Osteoblast (primary cell): ENCODE data around the gene PRH1. TPM values are rescaled to one million over a fixed set of nuclear protein-coding genes. Genes with fewer than 3 reads are reported as not detected.

Experiments
- DNase-seq: peaks from one replicate; pipeline ENCODE4 v3.0.0; 2011; ENCODE audit warnings: low spot score, mixed read lengths; ENCODE audit not compliant: insufficient read length; ENCODE audit errors: missing footprints
- H2AFZ ChIP-seq: 2 replicates; pipeline ENCODE4 v1.6.0; 2011; ENCODE audit warnings: mild to moderate bottlenecking, low read length
- H3K27ac ChIP-seq: 2 replicates; pipeline ENCODE4 v1.5.1; 2011; ENCODE audit warnings: mild to moderate bottlenecking, low read depth, low read length, moderate library complexity
- H3K27me3 ChIP-seq: 2 replicates; pipeline ENCODE4 v1.6.0; 2012; ENCODE audit warnings: mild to moderate bottlenecking, control low read depth, inconsistent platforms, low read length, moderate library complexity; ENCODE audit not compliant: insufficient read depth
- H3K36me3 ChIP-seq: 2 replicates; pipeline ENCODE4 v1.5.1; 2011; ENCODE audit warnings: mild to moderate bottlenecking, low read length, control low read depth, moderate library complexity; ENCODE audit not compliant: insufficient read depth
- H3K4me1 ChIP-seq: 2 replicates; pipeline ENCODE4 v1.5.1; 2011; ENCODE audit warnings: mild to moderate bottlenecking, low read length, control low read depth, moderate library complexity; ENCODE audit not compliant: insufficient read depth
- H3K4me2 ChIP-seq: 2 replicates; pipeline ENCODE4 v1.6.0; 2011; ENCODE audit warnings: mild to moderate bottlenecking, low read length; ENCODE audit not compliant: insufficient read depth
- H3K4me3 ChIP-seq: fragments of 200-600 bp; sonication (generic); 3 replicates; pipeline ENCODE4 v1.5.1; 2012; ENCODE audit warnings: mild to moderate bottlenecking, low read length, inconsistent platforms; ENCODE audit not compliant: insufficient read depth
- H3K79me2 ChIP-seq: 2 replicates; pipeline ENCODE4 v1.6.0; 2012; ENCODE audit warnings: mild to moderate bottlenecking, low read length, control low read depth, inconsistent platforms; ENCODE audit not compliant: insufficient read depth
- H3K9me3 ChIP-seq: 2 replicates; pipeline ENCODE4 v1.5.1; 2011; ENCODE audit warnings: low read depth, low read length, control low read depth
- H4K20me1 ChIP-seq: 2 replicates; pipeline ENCODE4 v1.6.0; 2012; ENCODE audit warnings: mild to moderate bottlenecking, low read length, control low read depth; ENCODE audit not compliant: insufficient read depth
- small RNA-seq: library from RNA; depleted of rRNA; stranded (forward); fragments of <200 nt; gene quantifications from one replicate; pipeline ENCODE3, GENCODE V24; 2012
- total RNA-seq: library from RNA; depleted of rRNA; stranded (reverse); fragments of >200 nt; gene quantifications from 2 replicates; pipeline ENCODE4 v1.2.3, GENCODE V29; 2012
- TF ChIP-seq, protein P1 (sequence below): IDR thresholded peaks from 2 replicates; pipeline ENCODE4 v1.5.1; 2011; ENCODE audit warnings: mild to moderate bottlenecking, low read depth, low read length, moderate library complexity; ENCODE audit errors: extremely low read depth

PRH1 gene
- total RNA-seq, 1 donor = 24.2 TPM

DNA sequence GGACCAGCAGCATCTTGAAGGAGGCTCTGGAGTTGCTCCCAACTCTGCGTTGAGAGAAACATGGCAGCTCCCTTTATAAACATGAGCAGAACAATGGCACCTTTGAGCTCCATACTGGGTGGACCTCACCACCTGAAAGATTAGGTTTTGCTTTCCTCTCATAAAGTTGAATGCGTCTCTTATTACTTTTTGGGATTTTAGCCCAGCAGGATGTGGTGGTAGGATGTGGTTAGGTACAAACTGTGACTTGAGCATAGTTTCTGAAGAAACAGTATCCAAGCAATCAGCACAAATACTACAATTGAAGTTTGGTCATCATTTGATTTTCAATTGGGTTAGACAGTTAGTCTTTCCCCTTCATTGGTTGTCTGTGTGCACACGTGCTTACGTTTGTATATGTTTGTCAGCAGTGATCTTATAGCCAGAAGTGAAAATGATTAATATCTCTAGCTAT is 34.6 kb downstream of the PRH1 start, which contains the start of gene PRR4:
TSS of gene PRR4 (minus strand) at position 51 of the 454 bp plus-strand sequence. CDS start at position 13, 38 bp downstream.
- H3K79me2 ChIP-seq = no peaks in the 10 kb centered on the region
- H3K4me3 ChIP-seq = no peak within 1 kb of the TSS
- no peaks in the 10 kb centered on the region for H3K36me3 ChIP-seq
- no peaks in the 10 kb centered on the region for H3K9me3 ChIP-seq
- no peak for DNase-seq
- H3K27me3 ChIP-seq = no peaks in the 10 kb centered on the region
- H3K4me2 ChIP-seq = no peak within 1 kb of the TSS
- H4K20me1 ChIP-seq = peaks cover 8% of the 10 kb centered on the region
- H2AFZ ChIP-seq = no peak within 1 kb of the TSS
- peaks cover 3% of the 10 kb centered on the region for H3K4me1 ChIP-seq
- H3K27ac ChIP-seq = no peak within 1 kb of the TSS
- TF ChIP-seq, protein P1, sequence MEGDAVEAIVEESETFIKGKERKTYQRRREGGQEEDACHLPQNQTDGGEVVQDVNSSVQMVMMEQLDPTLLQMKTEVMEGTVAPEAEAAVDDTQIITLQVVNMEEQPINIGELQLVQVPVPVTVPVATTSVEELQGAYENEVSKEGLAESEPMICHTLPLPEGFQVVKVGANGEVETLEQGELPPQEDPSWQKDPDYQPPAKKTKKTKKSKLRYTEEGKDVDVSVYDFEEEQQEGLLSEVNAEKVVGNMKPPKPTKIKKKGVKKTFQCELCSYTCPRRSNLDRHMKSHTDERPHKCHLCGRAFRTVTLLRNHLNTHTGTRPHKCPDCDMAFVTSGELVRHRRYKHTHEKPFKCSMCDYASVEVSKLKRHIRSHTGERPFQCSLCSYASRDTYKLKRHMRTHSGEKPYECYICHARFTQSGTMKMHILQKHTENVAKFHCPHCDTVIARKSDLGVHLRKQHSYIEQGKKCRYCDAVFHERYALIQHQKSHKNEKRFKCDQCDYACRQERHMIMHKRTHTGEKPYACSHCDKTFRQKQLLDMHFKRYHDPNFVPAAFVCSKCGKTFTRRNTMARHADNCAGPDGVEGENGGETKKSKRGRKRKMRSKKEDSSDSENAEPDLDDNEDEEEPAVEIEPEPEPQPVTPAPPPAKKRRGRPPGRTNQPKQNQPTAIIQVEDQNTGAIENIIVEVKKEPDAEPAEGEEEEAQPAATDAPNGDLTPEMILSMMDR = no peak

DNA sequence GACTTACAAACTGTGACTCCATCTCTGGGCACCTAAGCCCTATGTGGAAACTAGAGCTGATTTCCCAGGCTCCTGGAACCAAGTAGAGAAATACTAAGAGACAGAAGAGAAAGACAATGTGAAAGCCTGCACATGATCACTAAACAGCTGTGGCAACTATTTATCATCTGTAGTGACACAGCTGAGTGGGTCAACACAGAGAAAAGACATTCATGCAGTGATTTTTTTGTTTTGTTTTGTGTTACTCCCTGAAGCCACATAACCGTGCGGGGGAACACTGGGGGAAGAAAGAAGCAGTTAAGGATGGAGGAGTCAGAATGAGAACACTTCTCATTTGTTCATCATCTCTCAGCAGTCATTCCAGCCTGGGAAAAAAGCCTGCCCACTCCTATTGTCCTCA is 36.3 kb downstream of the PRH1 start:
- Histone ChIP-seq H4K20me1 (no peaks in the 10 kb centered on the region), H3K9me3 (no peaks in the 10 kb centered on the region), H3K27ac (no peak overlapping the region), H3K27me3 (no peaks in the 10 kb centered on the region), H3K4me3 (no peak overlapping the region), H3K36me3 (no peaks in the 10 kb centered on the region), H2AFZ (no peak overlapping the region), H3K79me2 (no peaks in the 10 kb centered on the region), H3K4me2 (no peak overlapping the region), H3K4me1 (peaks cover 3% of the 10 kb centered on the region)
- no peak for DNase-seq
- TF ChIP-seq, protein P1 = no peak

DNA sequence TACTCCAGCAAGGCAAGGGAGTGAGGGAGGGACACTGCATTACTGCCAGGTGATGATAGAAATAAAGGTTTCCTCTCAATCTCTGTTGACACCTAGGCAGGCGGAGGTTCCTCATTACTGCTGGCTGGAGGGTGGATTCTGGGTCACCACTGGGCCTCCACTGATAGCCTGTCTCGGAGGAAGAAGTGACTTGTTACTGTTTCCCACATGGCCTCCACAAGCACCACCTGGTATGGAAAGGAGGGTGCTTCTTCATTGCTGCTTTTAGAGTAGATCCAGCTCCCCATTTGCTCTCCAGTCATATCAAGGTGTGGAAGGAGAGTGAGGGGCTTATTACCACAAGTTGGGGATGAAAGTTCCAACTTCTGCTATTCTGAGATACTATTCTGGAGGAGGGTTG is 41.2 kb downstream of the PRH1 start:
- Histone ChIP-seq H3K4me2 (no peak overlapping the region), H3K27me3 (no peaks in the 10 kb centered on the region), H3K4me1 (no peaks in the 10 kb centered on the region), H3K9me3 (no peaks in the 10 kb centered on the region), H3K27ac (no peak overlapping the region), H3K36me3 (no peaks in the 10 kb centered on the region), H4K20me1 (no peaks in the 10 kb centered on the region), H3K4me3 (no peak overlapping the region), H2AFZ (no peak overlapping the region), H3K79me2 (no peaks in the 10 kb centered on the region)
- no peak for DNase-seq
- TF ChIP-seq, protein P1 = no peak

DNA sequence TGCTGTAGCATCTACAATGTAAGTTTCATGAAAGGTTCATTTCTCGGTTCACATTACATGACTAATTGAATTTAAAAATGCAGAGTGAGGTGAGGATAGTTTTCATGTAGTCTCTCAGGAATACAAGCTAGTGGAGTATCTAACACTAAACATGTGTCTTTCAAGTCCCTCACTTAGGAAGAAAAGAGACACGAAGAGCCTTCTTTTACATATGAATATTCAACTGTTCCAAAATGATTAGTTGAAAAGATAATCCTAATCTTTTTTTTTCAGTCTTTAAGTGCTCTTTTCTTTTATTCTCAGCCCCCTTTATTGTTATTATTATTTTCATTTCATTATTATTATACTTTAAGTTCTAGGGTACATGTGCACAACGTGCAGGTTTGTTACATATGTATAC is 45.6 kb downstream of the PRH1 start:
- Histone ChIP-seq H4K20me1 (no peaks in the 10 kb centered on the region), H2AFZ (no peak overlapping the region), H3K4me1 (no peaks in the 10 kb centered on the region), H3K27me3 (no peaks in the 10 kb centered on the region), H3K36me3 (no peaks in the 10 kb centered on the region), H3K4me3 (no peak overlapping the region), H3K9me3 (no peaks in the 10 kb centered on the region), H3K4me2 (no peak overlapping the region), H3K27ac (no peak overlapping the region), H3K79me2 (no peaks in the 10 kb centered on the region)
- TF ChIP-seq, protein P1 = no peak
- no peak for DNase-seq

Small RNA genes within 50 kb of the gene (small RNA-seq; reads per million reads assigned to genes)
- gene PRR4 = not detected

Other genes with a start within 250 kb of the PRH1 start
- under 0.01 TPM in 2 replicates for gene STYK1, start 210.2 kb downstream of the PRH1 start, total RNA-seq
- 147 TPM in 2 replicates for gene YBX3, start 160.9 kb downstream of the PRH1 start, total RNA-seq
- not detected in 2 replicates for gene TAS2R7, start 81.6 kb downstream of the PRH1 start, total RNA-seq
- gene TAS2R8, start 77.0 kb downstream of the PRH1 start, total RNA-seq = under 0.01 and 0.36 TPM in 2 replicates
- not detected in 2 replicates for gene TAS2R9, start 74.1 kb downstream of the PRH1 start, total RNA-seq
- 1.1 and 1.8 TPM in 2 replicates for gene TAS2R10, start 57.9 kb downstream of the PRH1 start, total RNA-seq
- 2.7 and 2.9 TPM in 2 replicates for gene PRR4, start 34.8 kb downstream of the PRH1 start, total RNA-seq
- gene TAS2R13, start 25.3 kb upstream of the PRH1 start, total RNA-seq = 2.9 and 3.8 TPM in 2 replicates
- gene PRH2, start 45.0 kb upstream of the PRH1 start, total RNA-seq = 0.36 TPM in 1 of 2 replicates, not detected in the other
- 5.9 and 7.2 TPM in 2 replicates for gene TAS2R14, start 55.0 kb upstream of the PRH1 start, total RNA-seq
- 4.4 and 6.2 TPM in 2 replicates for gene TAS2R50, start 102.7 kb upstream of the PRH1 start, total RNA-seq
- gene TAS2R20, start 114.0 kb upstream of the PRH1 start, total RNA-seq = 5.3 and 5.4 TPM in 2 replicates
- gene TAS2R19, start 138.4 kb upstream of the PRH1 start, total RNA-seq = 5.0 and 7.6 TPM in 2 replicates
- gene TAS2R31, start 147.2 kb upstream of the PRH1 start, total RNA-seq = 7.2 and 9.7 TPM in 2 replicates
- gene TAS2R46, start 178.0 kb upstream of the PRH1 start, total RNA-seq = 3.5 and 5.4 TPM in 2 replicates
- 5.0 TPM in 1 of 2 replicates, not detected in the other for gene TAS2R43, start 208.1 kb upstream of the PRH1 start, total RNA-seq